HT-29 (cell line): ENCODE results near the gene CAV3. TPM values are rescaled to one million over a fixed set of nuclear protein-coding genes. Genes with fewer than 3 reads are reported as not detected.

Experiments
- DNase-seq: peaks from one replicate; pipeline ENCODE4 v3.0.0-alpha.2; 2015; ENCODE audit warnings: low spot score
- total RNA-seq: library from RNA; depleted of rRNA; stranded (reverse); fragments of >200 nt; shearing (Covaris generic); gene quantifications from 2 replicates; pipeline ENCODE4 v1.2.3, GENCODE V29; 2014

Gene CAV3
- total RNA-seq, 1 experiment from 2014 or later = not detected

DNA sequence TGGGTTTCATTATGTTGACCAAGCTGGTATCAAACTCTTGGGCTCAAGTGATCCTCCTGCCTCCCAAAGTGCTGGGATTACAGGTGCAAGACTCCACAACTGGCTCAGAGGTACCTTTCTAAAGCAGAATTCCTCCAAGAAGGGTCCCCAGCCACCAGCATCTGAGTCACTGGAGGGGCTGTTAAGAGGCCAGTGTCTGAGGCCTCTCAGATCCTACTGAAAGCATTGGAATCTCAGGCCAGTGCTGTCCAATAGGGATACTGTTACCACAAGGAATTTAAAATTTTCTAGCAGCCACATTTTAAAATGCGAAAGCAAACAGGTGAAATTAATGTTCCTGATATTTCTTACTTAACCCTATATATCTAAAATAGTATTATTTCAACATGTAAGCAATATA is 1.3 kb downstream of the CAV3 start:
- no peak for DNase-seq

DNA sequence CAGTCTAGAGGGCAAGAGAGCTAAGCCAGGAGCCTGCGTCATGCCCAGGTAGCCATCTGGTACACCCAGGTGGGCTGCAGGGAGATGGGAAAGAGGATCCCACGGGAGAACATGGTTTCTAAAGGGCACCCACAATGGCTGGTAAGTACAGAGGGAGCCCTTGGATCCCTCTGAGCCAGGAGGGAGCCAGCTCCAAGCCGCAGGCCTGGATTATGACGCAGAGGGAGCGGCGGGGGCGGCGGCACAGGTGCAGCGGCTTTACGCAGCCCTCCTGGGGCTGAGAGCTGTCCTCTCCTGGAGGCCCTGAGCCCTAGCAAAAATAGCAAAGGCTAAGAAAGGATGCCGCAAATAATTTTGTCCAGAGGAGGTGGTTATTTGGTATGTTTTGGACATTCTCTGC is 2.8 kb downstream of the CAV3 start:
- DNase-seq = no peak

DNA sequence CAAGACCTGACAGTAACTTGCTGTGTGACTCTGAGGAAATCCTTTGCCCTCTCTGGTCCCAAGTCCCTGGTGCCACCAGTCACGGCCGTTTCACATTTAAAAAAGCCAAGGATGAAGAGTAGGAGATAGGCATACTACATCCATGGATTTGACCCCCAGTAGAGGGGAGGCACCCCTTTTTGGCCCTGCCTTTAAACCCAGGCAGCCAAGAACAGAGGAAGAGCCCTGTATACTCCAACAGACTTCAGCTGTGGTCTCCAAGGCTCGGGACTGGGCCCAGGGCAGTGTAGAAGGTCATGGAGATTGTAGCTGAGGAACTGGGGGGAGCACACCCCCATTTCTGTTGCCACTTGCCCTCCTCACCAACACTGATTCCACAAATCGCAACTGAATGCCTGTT is 3.7 kb downstream of the CAV3 start:
- no peak for DNase-seq

DNA sequence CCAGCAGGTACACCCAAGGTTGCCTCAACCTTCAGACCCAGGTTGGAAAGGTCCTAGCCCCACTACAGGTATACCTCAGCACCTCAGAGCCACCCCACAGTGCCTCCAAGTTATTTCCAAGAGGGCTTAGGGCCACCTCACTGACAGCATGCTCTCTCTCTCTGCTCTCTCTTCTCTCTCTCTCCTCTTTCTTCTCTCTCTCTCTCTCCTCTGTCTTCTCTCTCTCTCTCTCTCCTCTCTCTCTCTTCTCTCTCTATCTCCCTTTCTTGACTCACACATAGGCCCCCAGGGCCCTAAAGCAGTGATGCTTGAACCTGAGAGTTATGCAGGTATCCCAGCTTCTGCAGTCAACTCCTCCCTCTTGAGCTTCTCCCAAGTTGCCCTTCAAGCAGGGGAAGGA is 4.2 kb downstream of the CAV3 start:
- DNase-seq = no peak

DNA sequence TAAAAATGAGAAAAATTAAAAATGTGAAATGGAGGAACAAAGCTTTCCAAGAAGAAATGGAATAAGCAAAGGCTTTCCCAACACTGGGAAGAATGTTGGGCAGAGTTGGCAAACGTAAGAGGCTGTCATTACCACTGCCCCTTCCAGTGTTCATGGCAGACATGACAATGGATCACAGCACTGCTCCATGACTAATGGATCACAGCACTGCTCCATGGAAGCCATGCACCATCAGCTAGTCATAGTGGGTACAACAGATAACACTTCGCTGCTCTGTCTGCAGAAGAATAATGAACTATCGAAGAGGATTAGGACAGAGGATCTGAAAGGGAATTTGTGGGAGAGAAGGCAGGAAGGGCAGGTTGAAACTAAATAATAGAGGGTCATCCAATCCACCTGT is 5.0 kb downstream of the CAV3 start:
- DNase-seq = no peak

DNA sequence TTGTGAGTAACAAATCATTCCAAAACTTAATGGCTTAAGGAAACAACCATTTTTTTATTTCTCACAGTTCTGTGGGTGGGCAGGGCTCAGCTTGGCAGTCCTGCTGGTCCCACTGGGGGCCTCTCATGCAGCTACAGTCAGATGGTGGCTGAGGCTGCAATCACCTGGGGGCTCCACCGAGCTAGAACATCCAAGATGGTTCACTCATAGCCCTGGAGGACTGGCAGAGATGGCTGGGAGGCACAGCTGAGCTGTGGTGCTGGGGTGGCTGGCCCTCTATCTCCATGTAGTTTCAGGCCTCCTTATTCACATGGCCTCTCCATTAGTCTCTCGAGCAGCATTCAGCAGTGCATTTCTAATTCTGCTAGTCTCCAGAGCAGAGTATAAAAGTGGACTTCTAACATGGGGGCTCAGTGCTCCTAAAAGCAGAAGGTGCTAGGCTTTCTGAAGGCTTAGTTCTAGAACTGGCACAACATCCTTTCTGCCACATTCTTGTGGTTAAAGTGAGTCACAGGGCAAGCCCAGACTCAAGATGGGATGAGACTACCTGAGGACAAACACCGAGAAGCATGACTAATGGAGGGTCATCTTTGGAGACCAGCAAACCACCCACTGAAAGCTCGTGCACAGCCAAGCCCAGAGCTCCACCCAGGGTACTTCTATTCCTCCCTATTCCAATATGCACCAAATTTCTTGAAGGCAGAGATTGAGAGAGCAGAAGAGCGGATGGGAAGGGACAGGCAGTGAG is 6.3 kb downstream of the CAV3 start:
- peak; percentile 74 for DNase-seq

DNA sequence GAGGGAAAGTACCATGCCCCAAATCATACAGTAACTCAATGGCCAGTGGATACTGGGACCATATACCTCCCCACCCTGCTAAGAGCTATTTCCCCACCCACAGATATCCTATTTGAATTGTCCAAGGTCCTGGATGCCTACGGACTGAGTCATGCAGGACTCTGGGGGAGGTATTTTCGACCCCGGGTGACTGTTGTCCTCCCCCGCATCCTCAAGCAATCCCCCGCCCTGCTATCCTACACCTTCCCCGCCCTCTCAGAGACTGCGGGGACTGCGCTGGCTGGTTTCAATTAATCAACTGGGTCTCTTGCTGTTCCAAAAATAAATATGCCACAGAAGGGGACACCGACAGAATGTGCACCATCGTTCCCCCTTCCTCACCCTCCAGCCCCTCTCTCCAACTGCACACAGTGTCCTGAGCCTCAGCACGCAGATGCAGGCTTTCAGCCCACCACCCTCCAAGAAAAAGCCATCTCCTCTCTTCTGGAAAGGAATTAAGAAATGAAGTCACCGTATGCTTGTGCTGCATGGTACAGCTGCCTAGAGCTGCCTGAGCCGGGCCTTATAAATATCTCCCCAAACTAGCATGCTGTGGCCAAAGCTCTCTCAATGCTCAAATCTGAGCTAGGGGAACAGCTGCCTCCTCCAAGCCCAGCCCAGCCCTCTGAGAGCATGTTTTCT is 8.1 kb downstream of the CAV3 start:
- DNase-seq = peak; percentile 62

DNA sequence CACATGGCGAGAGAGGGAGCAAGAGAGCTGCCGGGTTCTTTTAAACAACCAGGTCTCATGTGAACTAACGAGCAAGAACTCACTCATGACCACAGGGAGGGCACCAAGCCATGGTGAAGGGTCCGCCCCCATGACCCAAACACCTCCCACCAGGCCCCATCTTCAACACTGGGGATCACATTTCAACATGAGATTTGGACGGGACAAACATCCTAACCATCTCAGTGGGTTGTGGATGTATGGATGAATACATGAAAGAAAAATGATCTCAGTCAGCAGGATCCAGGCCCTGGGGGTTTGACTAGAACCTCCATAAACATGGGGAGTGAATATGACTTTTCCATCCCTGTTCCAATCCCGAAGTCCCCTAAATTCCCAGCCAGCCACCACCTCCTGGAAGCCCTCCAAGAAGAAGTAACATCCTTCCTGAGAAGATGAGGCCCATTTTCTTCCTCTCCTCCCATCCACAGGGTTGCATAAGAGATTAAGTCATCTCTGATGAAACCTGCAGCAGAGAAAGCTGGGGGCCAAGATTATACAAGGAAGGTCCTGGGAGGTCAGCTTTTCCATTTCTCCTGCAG is 9.5 kb downstream of the CAV3 start:
- no peak for DNase-seq

DNA sequence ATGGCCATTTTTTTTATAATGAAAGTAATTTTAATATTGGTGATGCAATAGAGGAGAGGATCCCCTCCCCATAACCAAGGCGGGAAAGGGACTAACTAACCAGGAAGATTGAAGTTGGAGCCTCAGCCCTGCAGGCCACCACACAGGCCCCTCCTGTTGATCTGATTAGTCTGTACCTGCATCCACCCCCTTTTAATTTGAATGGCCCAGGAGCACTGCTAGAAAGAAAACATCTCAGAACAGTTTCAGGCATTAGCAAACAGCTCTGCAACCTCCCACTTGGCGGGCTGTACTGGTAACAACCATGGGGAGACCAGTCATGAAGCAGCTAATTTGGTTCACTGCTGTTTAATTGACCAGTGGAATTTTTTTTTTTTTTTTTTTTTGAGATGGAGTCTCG is 10.3 kb downstream of the CAV3 start:
- DNase-seq = no peak

DNA sequence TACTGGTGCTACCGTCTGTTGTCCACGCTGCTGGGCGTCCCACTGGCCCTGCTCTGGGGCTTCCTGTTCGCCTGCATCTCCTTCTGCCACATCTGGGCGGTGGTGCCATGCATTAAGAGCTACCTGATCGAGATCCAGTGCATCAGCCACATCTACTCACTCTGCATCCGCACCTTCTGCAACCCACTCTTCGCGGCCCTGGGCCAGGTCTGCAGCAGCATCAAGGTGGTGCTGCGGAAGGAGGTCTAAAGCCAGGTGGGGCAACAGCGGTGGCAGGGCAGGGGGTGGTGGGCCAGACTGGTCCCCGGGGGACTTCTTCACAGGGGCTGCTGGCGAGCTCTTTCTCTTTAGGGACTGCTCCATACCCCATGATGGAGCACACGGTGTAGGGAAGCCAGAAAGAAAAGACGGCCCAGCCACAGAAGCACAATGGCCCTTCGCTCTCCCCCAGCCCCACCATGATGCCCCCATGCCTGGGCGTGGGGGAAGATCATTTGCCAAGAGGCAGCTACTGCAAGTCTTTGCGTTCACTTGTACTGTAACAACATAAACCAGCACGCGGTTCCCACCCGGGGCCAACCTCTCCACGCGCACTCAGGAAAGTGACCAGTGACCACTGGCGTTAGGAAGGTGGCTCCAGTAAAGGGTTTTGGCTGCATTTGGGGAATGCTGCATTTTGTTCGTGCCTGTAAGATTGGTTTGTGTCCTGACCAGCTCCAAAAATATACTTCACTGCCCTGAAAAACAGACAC is 12.2 kb downstream of the CAV3 start:
- no peak for DNase-seq

DNA sequence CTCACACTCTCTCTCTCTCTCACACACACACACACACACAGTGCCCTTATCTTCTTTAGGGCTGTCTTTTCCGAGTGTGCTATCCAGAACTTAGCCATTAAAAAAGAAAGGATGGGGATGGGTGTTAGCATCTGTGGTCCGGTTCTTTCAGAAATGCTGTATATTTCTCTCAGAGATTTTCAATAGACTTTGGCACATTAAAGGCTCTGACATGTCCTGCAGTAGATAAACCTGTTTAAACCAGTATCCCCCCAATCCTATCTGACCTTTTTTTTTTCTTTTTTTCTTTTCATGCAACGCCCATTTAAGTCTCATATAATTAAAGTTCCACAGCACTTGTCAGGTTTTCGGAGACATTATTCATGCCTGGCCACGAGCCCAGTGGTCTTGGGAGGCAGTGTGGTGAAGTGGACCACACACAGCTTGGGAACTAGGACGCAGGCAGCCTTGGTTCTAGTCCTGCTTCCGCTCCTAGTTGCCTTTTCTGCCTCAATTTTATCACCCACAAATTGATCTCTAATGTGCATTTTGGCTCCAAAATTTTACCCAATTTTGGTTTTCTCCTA is 13.3 kb downstream of the CAV3 start:
- DNase-seq = no peak

DNA sequence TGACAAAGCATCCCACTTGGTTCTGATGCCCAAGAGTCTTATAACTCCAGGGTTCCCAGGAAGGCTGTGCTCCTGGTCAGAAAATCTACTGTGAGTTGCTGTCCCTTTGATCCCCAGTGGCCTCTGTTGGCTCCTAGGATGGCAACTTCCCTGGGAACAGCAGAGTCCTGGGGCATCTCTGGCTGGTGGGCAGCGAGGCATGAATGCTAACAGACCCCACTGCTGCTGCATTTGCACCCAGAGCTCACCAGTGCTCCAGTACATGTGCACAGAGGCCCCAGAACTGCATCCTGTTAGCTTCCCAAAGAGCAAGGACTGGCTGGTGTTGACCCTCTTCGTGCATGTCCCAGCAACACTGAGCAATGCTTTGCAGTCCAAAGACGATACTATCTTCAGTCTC is 15.7 kb downstream of the CAV3 start:
- no peak for DNase-seq

DNA sequence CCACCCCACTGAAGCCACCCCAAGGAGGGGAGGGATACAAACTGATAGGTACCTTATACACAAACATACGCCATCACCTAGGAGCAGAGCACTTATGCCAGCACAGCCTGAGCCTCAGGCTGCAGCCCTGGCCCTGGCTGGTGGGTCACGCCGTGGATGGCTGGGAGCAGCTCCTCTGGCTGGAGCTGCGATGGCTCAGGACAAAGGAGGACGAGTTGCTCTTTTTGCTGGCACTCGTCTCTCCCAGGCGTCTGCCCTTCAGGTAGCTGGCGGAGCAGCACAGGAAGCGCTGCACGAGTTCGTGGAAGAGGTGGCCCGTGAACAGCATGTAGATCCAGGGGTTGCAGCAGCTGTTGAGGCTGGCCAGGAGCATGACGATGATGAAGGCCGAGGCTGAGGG is 19.2 kb downstream of the CAV3 start:
- no peak for DNase-seq

DNA sequence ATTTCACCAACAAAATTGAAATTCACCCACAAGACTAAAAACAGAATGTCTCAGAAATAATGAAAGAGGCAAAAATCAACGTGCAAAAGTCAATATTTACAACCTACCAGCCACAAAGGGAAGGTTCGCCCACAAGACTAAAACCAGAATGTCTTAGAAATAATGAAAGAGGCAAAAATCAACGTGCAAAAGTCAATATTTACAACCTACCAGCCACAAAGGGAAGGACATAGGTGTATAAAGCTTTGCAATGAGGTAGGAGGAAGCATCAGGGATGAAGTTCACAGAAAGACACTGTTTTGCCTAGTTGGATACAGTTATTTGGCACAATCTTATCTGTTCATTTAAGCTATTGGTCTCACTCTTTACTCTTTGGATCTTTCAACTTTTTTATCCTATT is 21.5 kb downstream of the CAV3 start:
- DNase-seq = no peak

DNA sequence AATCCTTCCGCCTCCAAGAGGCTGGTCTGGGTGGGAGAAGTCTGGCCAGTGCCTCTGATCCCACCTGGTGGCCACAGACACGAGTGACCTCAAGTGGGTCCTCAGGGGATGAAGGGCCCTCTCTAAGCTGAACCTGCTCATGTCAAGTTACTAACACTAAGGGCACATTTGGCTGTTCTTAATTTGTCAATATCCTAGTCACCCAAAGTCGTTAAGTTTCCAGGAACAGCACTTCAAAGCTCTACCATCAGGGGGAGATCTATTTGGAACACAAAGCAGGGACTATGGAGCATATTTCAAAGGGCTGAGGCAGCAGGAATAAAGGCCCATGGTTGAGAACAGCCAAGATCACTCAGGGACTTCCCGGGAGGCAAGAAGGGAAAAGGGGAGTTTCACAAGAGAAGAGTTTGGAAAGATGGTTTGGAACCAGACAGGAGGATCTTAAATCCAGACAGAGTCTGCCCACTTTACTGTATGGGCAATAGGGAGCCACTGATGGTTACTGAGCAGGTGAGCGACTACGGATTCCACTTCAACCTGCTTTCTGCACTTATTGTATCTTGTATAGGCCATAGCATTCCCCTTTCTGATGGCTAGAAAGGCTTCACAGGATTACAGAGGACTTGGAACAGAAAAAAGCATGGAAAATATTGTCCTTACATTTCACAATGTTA is 22.1 kb downstream of the CAV3 start:
- peak; percentile 26 for DNase-seq

DNA sequence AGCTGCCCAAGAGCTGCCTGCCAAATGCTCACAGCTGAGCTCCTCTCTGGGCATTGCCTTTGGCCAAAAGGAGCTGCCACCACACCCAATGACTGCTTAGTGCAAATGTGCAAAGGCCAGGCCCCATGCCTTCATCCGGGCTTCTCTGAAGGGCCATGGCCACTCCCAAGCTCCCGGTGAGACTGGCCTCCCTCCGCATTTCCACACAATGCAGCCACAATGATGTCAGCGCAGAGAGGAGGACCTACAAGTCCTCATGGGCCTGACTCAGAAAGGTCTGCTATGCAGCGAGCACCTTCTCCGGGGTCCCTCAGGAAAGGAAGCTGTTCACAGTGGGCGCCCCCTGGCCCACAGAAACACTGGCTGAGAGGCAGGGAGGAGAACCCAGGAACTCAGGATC is 23.1 kb downstream of the CAV3 start:
- DNase-seq = no peak

DNA sequence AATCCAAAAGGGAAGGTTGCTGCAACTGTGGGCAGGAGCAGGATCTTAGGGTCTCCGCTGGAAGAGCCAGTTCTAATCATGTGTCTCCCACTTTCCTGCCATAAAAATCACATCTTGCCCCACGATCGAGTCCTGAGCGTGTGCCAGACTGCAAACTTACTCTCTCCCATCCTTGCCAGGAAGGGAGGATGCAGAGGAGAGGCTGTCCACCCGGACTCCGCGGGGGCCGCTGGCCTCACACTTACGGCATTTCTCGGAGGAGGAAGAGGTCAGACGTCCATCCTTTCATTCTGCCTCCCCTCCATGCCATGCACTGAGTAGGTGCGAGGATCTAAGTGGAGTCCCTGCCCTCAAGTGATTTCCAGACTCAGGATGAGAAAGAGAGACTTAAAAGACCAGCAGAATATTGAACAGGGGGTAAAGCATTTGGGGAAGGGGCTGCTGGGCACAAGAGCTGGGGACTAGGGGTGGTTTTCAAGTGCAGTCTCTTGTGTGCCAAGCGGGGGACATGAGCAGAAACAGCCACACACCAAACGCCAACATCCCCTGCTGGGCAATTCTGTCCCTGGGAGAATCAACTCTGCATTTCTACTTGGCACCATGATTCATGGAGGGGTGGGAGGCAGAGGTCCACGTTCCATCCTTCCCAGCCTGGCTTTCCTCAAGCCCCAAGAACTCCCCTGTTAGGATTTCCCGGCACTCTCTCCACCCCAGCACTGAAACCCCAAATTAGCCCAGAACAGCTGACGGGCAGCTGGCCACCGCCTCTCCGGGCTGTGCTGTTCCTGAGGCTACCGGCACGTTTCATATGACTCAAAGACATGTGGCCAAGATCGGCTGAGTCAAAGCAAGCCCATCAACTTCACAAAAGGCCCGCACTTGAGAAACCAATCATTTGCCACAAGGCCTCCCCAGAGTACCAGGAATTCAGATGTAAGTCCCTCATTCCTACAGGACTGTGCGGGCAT is 24.2 kb downstream of the CAV3 start:
- no peak for DNase-seq

DNA sequence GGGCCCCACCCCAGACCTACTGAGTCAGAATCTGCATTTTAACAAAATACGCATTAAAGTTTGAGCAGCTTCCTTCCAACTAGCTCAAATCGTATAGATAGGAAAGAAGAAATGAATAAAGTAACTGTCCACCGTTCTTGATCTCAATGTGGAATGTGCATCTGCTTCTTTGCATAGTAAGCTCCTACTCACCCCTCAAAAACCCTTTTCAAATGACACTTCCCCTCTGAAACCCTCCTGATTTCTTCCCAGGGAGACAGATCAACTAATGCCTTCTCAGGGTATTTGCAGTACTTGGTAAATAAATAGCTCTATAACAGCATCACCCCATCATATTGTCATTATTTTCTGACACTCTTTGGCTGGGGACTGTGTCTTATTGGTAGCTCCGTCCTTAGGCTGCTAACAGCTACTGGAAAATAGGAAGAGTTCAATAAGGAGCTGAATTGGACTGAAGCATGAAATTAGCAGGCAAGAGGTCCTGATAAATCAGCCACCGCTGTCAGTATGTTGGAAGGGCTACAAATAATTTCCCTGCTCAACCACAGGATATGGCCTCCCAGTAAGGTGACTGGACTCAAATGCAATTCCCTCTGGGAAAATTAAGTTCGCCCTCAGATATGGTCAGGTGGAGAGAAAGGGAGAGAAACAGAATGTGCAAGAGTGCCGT is 25.6 kb downstream of the CAV3 start:
- no peak for DNase-seq

DNA sequence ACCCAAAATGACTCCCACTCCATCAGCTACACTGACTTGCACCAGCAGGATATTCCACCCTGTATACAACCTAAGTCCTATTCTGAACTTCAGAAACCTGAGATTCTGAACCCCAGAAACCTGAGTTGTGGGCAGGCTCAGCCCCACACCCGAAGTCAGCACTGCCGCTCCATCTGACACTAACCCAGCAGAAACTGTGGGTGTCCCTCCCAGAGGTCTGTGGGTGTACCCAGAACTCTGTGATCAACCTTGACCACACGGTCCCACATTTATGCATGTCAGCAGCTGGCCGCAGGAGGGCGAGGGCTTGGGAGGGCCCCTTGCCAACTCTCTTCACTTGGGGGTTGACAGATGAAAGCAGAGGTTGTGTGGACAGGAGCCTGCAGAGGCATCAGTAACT is 26.5 kb downstream of the CAV3 start:
- no peak for DNase-seq

DNA sequence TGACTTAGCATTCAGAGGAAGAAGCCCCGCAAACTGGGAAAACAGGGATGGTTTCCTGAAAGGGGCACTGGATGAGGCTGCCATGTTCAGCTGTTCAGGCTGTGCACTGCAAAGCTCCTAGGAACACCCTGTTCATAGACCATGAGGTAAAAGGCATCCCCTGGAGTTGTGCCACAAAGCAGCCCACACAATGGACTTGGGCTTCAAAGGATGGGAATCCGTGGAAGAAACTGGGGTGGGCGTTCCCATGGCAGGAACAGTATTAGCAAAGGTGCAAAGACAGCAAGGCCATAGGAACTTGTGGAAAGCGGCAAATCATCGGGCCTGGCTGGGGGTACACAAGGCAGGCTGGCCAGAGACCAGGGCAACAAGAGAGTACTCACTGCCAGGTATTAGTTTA is 26.9 kb downstream of the CAV3 start:
- no peak for DNase-seq
